Measurements from ENCODE around the gene DNAJC3.
"Not testable (repeated sequence)": the region's sequence is repeated elsewhere in the genome, so short reads cannot be mapped to it uniquely, and the experiment has no call there.

Gene DNAJC3

GRCh38 chr13:95656386-95657015, 20.4 kb upstream of the DNAJC3 start:
- Histone ChIP-seq H3K4me1 (no peaks in the 10 kb centered on the region), H3K36me3 (no peaks in the 10 kb centered on the region), H3K9me3 (no peaks in the 10 kb centered on the region), H3K27me3 (no peaks in the 10 kb centered on the region), H3K4me3 (ENCODE audit: low read depth, low read length) (no peak overlapping the region)
- TF ChIP-seq, protein P1, sequence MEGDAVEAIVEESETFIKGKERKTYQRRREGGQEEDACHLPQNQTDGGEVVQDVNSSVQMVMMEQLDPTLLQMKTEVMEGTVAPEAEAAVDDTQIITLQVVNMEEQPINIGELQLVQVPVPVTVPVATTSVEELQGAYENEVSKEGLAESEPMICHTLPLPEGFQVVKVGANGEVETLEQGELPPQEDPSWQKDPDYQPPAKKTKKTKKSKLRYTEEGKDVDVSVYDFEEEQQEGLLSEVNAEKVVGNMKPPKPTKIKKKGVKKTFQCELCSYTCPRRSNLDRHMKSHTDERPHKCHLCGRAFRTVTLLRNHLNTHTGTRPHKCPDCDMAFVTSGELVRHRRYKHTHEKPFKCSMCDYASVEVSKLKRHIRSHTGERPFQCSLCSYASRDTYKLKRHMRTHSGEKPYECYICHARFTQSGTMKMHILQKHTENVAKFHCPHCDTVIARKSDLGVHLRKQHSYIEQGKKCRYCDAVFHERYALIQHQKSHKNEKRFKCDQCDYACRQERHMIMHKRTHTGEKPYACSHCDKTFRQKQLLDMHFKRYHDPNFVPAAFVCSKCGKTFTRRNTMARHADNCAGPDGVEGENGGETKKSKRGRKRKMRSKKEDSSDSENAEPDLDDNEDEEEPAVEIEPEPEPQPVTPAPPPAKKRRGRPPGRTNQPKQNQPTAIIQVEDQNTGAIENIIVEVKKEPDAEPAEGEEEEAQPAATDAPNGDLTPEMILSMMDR (IDR thresholded peaks at IDR 0.05; ENCODE audit: low read depth, low read length): no peak
- DNase-seq: no peak

DNA sequence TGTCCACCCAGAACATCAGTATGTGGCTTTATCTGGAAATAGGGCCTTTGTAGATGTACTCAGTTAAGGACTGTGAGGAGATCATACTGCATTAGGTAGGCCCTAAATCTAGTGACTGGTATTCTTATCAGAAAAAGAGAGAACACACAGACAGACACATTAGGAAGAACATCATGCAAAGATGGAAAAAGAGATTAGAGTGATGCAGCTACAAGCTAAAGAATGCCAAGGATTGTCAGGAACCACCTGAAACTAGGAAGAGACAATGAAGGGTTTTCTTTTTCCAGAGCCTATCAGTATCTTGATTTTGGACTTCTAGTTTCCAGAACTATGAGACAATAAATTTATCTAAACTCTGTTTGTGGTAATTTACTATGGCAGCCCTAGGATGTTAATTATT, 17.4 kb upstream of the DNAJC3 start:
- Histone ChIP-seq H3K9me3 (no peaks in the 10 kb centered on the region), H3K4me3 (ENCODE audit: low read depth, low read length) (no peak overlapping the region), H3K4me1 (no peaks in the 10 kb centered on the region), H3K36me3 (no peaks in the 10 kb centered on the region), H3K27me3 (no peaks in the 10 kb centered on the region)
- TF ChIP-seq, protein P1 (IDR thresholded peaks at IDR 0.05; ENCODE audit: low read depth, low read length): no peak
- no peak for DNase-seq

DNA sequence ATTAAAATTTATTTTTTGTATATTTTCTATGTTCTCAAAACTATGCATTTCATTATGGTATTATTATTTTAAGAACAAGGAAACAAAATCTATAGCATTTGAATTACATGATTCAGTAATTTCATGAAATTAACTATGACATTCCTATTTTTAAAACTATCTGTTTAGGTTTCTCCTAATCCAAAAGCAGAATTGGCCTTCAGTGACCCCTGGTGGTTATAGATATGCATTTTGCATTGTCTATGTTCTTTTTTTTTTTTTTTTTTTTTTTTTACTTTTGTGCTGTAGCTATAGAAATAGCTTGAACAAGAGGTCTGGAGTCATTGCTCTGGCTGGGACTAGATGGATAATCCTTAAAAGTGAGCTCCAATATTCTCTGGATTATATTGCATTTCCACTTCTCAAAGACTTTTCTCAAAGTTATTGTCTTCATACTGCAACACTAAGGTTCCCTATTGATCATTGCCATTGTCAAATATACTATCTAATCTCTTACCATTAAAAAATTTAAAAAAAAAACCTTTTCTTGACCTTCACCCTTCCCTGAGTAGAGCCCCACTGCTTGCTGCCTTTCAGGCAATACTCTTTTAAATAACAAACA, 15.9 kb upstream of the DNAJC3 start:
- H3K4me1 ChIP-seq: no peaks in the 10 kb centered on the region
- H3K36me3 ChIP-seq: no peaks in the 10 kb centered on the region
- DNase-seq: peak; percentile 64
- H3K9me3 ChIP-seq: no peaks in the 10 kb centered on the region
- H3K27me3 ChIP-seq: no peaks in the 10 kb centered on the region
- no peak overlapping the region for H3K4me3 ChIP-seq (ENCODE audit: low read depth, low read length)
- TF ChIP-seq, protein P1 (IDR thresholded peaks at IDR 0.05; ENCODE audit: low read depth, low read length): peak; percentile 72

GRCh38 chr13:95667235-95667634, 9.7 kb upstream of the DNAJC3 start:
- not testable (repeated sequence) for H3K4me3 ChIP-seq (ENCODE audit: low read depth, low read length); DNase-seq; H3K4me1 ChIP-seq; H3K9me3 ChIP-seq; H3K27me3 ChIP-seq; H3K36me3 ChIP-seq

DNA sequence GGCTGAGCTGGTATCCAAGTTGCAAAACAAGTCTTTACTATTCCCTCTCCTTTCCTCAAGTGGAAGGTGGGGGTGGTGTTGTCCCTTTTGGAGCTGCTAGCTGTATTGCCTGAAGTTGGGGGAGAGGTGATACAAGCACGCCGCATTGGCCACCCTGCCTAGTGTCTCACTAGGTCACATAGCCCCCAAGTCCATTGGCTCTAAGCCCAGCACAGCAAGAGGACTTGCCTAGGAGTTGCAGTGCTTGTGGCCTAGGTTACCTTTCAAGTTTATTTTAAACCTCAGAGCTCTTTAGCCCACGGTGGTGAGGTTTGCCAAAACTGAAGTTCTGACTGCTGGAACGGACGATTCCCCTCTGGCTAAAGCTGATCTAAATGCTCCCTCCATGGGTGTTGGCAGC, 5.3 kb upstream of the DNAJC3 start:
- TF ChIP-seq, protein P1 (IDR thresholded peaks at IDR 0.05; ENCODE audit: low read depth, low read length): no peak
- DNase-seq: no peak
- no peaks in the 10 kb centered on the region; the same call in 1 of the 2 replicates for H3K9me3 ChIP-seq

GRCh38 chr13:95676105-95676761, 706 bp upstream of the DNAJC3 start:
- Histone ChIP-seq H3K27me3 (no peaks in the 10 kb centered on the region), H3K4me3 (ENCODE audit: low read depth, low read length) (peak overlapping the region; percentile 98), H3K9me3 (no peaks in the 10 kb centered on the region), H3K36me3 (no peaks in the 10 kb centered on the region), H3K4me1 (no peaks in the 10 kb centered on the region)
- DNase-seq: no peak
- TF ChIP-seq, protein P1 (IDR thresholded peaks at IDR 0.05; ENCODE audit: low read depth, low read length): no peak

More for the DNA sequence above, 5.3 kb upstream of the DNAJC3 start:
- Histone ChIP-seq H3K36me3 (no peaks in the 10 kb centered on the region), H3K4me1 (no peaks in the 10 kb centered on the region), H3K27me3 (no peaks in the 10 kb centered on the region), H3K4me3 (ENCODE audit: low read depth, low read length) (no peak overlapping the region)

Data from BE2C (cell line).